Measurements from ENCODE around the gene RBM47. TPM values are rescaled to one million over a fixed set of nuclear protein-coding genes. Genes with fewer than 3 reads are reported as not detected.
"Not testable (repeated sequence)": the region's sequence is repeated elsewhere in the genome, so short reads cannot be mapped to it uniquely, and the experiment has no call there.

The RBM47 gene
- total RNA-seq, 1 donor from 2014 or later = 7.1 TPM

DNA sequence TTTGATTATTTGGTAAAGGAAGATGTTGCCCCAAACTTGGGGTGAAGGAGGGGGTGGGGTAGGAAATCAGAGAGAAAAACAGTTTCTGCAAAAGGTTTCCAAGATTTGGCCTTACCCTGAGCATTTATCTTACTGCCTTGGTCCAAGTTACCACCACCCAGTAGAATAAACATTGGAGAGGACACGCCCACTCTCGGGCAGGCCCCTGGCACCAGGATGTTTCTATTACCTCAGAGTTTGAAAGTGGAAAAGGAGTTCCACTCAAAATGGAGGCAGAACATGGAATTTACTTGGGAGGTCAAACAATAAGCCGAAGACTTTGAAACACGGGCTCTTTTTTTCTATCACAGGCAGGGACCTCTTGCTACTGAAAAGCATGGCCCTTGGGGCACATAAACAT is 180.8 kb downstream of the RBM47 start:
- Histone ChIP-seq H3K4me1 (no peaks in the 10 kb centered on the region), H3K27me3 (no peaks in the 10 kb centered on the region), H3K9me3 (no peaks in the 10 kb centered on the region), H3K27ac (no peak overlapping the region), H3K36me3 (no peaks in the 10 kb centered on the region), H3K4me3 (no peak overlapping the region)
- intact Hi-C loops (cut with DNase I) = no loop called here
- TF ChIP-seq, protein P1, sequence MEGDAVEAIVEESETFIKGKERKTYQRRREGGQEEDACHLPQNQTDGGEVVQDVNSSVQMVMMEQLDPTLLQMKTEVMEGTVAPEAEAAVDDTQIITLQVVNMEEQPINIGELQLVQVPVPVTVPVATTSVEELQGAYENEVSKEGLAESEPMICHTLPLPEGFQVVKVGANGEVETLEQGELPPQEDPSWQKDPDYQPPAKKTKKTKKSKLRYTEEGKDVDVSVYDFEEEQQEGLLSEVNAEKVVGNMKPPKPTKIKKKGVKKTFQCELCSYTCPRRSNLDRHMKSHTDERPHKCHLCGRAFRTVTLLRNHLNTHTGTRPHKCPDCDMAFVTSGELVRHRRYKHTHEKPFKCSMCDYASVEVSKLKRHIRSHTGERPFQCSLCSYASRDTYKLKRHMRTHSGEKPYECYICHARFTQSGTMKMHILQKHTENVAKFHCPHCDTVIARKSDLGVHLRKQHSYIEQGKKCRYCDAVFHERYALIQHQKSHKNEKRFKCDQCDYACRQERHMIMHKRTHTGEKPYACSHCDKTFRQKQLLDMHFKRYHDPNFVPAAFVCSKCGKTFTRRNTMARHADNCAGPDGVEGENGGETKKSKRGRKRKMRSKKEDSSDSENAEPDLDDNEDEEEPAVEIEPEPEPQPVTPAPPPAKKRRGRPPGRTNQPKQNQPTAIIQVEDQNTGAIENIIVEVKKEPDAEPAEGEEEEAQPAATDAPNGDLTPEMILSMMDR (IDR thresholded peaks at IDR 0.05) = no peak
- no peak for DNase-seq (ENCODE audit: low spot score in 2 of 2)

DNA sequence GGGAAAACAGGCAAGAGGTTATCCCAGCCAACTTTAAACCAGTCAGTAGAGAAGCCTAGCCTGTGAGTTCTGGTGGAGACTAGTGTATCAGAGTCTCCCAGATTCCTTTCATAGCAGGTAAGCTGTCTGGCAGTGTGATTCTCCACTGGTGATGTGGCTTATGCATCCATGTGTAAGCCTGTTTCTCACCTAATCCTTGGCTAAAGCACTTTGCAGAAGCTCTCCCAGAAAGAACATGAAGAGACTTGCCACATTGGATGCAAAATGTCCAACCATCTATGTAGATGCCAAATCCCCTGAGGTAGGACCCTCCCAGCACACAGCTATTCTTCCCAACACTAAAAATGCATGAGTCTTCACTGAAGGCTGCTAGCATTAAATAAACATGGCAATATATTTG is 182.8 kb downstream of the RBM47 start:
- Histone ChIP-seq H3K27me3 (no peaks in the 10 kb centered on the region), H3K36me3 (no peaks in the 10 kb centered on the region), H3K9me3 (no peaks in the 10 kb centered on the region), H3K4me3 (no peak overlapping the region), H3K4me1 (no peaks in the 10 kb centered on the region), H3K27ac (no peak overlapping the region)
- intact Hi-C loops (cut with DNase I) = no loop called here
- DNase-seq (ENCODE audit: low spot score in 2 of 2) = no peak
- TF ChIP-seq, protein P1 (IDR thresholded peaks at IDR 0.05) = no peak

DNA sequence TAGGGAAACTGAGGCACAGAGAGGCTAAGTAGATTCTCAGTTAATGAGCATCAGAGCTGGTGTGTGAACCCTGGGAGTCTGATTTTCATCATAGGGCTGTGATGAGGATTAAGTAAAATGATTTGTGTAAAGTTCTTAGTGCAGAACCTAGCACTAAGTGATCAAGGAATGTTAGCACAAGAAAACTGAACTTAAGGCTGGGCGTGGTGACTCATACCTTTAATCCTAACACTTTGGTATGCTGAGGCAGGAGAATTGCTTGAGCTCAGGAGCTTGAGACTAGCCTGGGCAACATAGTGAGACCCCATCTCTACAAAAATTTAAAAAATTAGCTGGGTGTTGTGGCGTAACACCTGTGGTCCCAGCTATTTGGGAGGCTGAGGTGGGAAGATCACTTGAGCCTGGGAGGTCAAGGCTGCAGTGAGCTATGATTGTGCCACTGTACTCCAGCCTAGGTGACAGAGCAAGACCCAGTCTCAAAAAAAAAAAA is 183.4 kb downstream of the RBM47 start:
- H3K36me3 ChIP-seq; DNase-seq (ENCODE audit: low spot score in 2 of 2); H3K4me1 ChIP-seq; H3K27me3 ChIP-seq; H3K27ac ChIP-seq; H3K9me3 ChIP-seq; H3K4me3 ChIP-seq; intact Hi-C loops (cut with DNase I): not testable (repeated sequence)

DNA sequence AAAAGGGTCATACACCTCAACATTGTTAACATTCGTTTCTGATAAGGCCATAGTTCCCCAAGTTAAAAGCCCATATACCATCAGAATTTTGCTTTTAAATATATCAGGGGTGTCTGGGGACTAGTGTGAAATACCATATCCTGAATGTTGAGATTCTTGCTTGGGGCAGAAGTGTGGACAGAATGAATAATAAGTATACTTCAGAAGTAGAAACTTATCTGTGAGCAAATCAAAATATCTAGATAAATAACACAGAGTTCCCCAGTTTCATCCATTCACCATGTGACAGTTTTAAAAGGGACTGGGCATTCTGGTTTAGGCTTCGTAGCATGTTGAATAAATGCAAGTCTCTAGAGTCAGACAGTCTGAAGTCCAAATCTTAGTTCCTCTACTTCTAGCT is 184.0 kb downstream of the RBM47 start:
- no peak for DNase-seq (ENCODE audit: low spot score in 2 of 2)
- H3K4me1 ChIP-seq = no peaks in the 10 kb centered on the region
- no peaks in the 10 kb centered on the region for H3K9me3 ChIP-seq
- TF ChIP-seq, protein P1 (IDR thresholded peaks at IDR 0.05) = no peak
- H3K4me3 ChIP-seq = no peak overlapping the region
- H3K36me3 ChIP-seq = no peaks in the 10 kb centered on the region
- no peak overlapping the region for H3K27ac ChIP-seq
- no peaks in the 10 kb centered on the region for H3K27me3 ChIP-seq
- intact Hi-C loops (cut with DNase I) = no loop called here

DNA sequence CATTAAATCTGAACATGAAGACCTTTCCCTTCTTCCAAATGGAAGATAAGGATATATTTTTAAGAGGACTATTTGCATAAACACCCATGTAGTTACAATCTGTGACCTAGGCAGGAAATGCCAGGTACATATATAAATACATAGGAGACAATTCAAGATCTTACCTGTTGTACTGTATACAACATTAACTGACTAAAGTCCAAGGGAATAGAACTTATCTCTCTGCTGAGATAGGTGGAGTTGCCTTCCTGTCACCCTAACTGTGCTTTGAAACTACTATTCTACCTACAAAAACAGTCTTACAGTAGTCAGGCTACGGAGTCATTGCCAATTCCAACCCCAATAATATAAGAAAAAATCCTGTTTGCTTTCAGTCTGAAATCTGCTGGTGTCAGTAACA is 188.2 kb downstream of the RBM47 start:
- Histone ChIP-seq H3K4me1 (no peaks in the 10 kb centered on the region), H3K27me3 (no peaks in the 10 kb centered on the region), H3K27ac (no peak overlapping the region), H3K9me3 (no peaks in the 10 kb centered on the region), H3K4me3 (no peak overlapping the region), H3K36me3 (no peaks in the 10 kb centered on the region)
- DNase-seq (ENCODE audit: low spot score in 2 of 2) = no peak
- intact Hi-C loops (cut with DNase I) = no loop called here
- TF ChIP-seq, protein P1 (IDR thresholded peaks at IDR 0.05) = no peak

DNA sequence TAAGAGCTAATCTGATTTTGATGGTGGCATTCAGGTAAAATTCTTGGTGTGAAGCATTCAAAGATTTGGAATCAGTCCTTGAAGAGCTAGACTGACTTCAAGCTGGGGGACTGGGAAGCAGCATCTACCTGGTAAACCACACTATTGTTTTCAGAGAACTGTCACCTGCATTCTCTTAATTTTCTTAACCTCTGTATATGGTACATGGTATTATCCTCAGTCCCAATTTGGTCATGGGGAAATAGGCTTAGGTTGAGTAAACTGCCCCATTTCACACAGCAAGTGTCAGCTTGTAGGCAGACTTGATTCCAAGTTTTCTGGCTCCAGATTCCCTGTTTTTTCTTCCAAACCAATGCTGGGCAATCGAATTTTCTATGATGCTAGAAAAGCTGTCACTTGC is 190.1 kb downstream of the RBM47 start:
- H3K27me3 ChIP-seq = no peaks in the 10 kb centered on the region
- no peaks in the 10 kb centered on the region for H3K4me1 ChIP-seq
- no peaks in the 10 kb centered on the region for H3K36me3 ChIP-seq
- no peak overlapping the region for H3K27ac ChIP-seq
- TF ChIP-seq, protein P1 (IDR thresholded peaks at IDR 0.05) = no peak
- DNase-seq (ENCODE audit: low spot score in 2 of 2) = no peak
- H3K9me3 ChIP-seq = no peaks in the 10 kb centered on the region
- intact Hi-C loops (cut with DNase I) = no loop called here
- H3K4me3 ChIP-seq = no peak overlapping the region

Measured in ascending aorta (tissue), 2 donors.